H1 (cell line): ENCODE data around the gene CMYA5. TPM values are rescaled to one million over a fixed set of nuclear protein-coding genes. Genes with fewer than 3 reads are reported as not detected.

ENCODE experiments used
- CTCF ChIA-PET: fragments of 300-600 bp; sonication (Branson Sonifier 250); formaldehyde crosslinking; loops from one replicate; lab custom pipeline; 2021; ENCODE audit not compliant: partially characterized antibody; lab: Charles Lee
- POLR2A ChIA-PET: fragments of 300-600 bp; sonication (Branson Sonifier 250); formaldehyde crosslinking; loops from one replicate; lab custom pipeline; 2021; ENCODE audit warnings: inconsistent platforms; ENCODE audit not compliant: partially characterized antibody; lab: Charles Lee
- DNase-seq, 2 experiments: peaks; one replicate each; pipeline versions ENCODE4 v3.0.0 to v3.0.0-alpha.2; 2010 to 2022; ENCODE audit warnings: low spot score in 2 of 2, low read depth in 1 of 2, mixed read lengths in 1 of 2
- FAIRE-seq: peaks from 2 replicates; lab custom pipeline; 2011; peaks lifted over from hg19 to GRCh38; lab: Jason Lieb, UNC
- H2AFZ ChIP-seq: 2 replicates; pipeline ENCODE4 v1.8.1; 2012; ENCODE audit warnings: low read length, inconsistent platforms
- H2AK5ac ChIP-seq: 2 replicates; pipeline ENCODE4 v1.6.1; 2013; ENCODE audit warnings: low read depth, low read length
- H2BK120ac ChIP-seq: replicated peaks from 2 replicates; pipeline ENCODE3; 2013; ENCODE audit warnings: low read depth, low read length, inconsistent platforms
- H2BK12ac ChIP-seq: 2 replicates; pipeline ENCODE4 v1.6.1; 2013; ENCODE audit warnings: low read depth, low read length
- H2BK15ac ChIP-seq: 2 replicates; pipeline ENCODE4 v1.6.1; 2013; ENCODE audit warnings: low read length
- H2BK20ac ChIP-seq: 2 replicates; pipeline ENCODE4 v1.6.1; 2013; ENCODE audit warnings: low read length
- H2BK5ac ChIP-seq: 2 replicates; pipeline ENCODE4 v1.6.1; 2013; ENCODE audit warnings: low read depth, low read length
- H3K14ac ChIP-seq: 2 replicates; pipeline ENCODE4 v1.6.1; 2013; ENCODE audit warnings: inconsistent platforms; ENCODE audit not compliant: insufficient read length
- H3K18ac ChIP-seq: 2 replicates; pipeline ENCODE4 v1.6.1; 2013; ENCODE audit warnings: low read length; ENCODE audit errors: extremely low read depth
- H3K23ac ChIP-seq: 2 replicates; pipeline ENCODE4 v1.6.1; 2013; ENCODE audit warnings: inconsistent platforms; ENCODE audit not compliant: insufficient read length
- H3K23me2 ChIP-seq: 2 replicates; pipeline ENCODE4 v1.6.1; 2013; ENCODE audit warnings: low read depth, low read length
- H3K27ac ChIP-seq: 2 replicates; pipeline ENCODE4 v1.6.1; 2011; ENCODE audit warnings: low read depth, low read length, inconsistent platforms
- H3K27me3 ChIP-seq, 4 experiments: replicated peaks in 1 of 4; 1 replicate in 1 of 4; 2 replicates in 3 of 4; pipeline versions ENCODE4 v1.6.1 to v1.8.1; 2011 to 2013; ENCODE audit warnings: low read length in 3 of 4, mild to moderate bottlenecking in 3 of 4, inconsistent platforms in 2 of 4, mixed read lengths in 2 of 4, moderate library complexity in 1 of 4; ENCODE audit not compliant: control insufficient read depth in 3 of 4, insufficient read depth in 3 of 4; ENCODE audit errors: extremely low read depth in 1 of 4
- H3K36me3 ChIP-seq, 4 experiments: 2 replicates each; pipeline versions ENCODE4 v1.6.1 to v1.8.1; 2011 to 2013; ENCODE audit warnings: mild to moderate bottlenecking in 4 of 4, low read length in 3 of 4, moderate library complexity in 2 of 4, control low read depth in 1 of 4, inconsistent platforms in 1 of 4; ENCODE audit not compliant: insufficient read depth in 4 of 4, control insufficient read depth in 2 of 4
- H3K4ac ChIP-seq: replicated peaks from 2 replicates; pipeline ENCODE3; 2013; ENCODE audit warnings: low read length, low read depth, mixed read lengths, inconsistent platforms; ENCODE audit not compliant: insufficient read length
- H3K4me1 ChIP-seq, 4 experiments: replicated peaks in 1 of 4; 1 replicate in 1 of 4; 2 replicates in 3 of 4; pipeline versions ENCODE4 v1.6.1 to v1.8.1; 2011 to 2013; ENCODE audit warnings: low read length in 3 of 4, inconsistent platforms in 2 of 4, mixed read lengths in 1 of 4; ENCODE audit not compliant: insufficient read depth in 4 of 4, control insufficient read depth in 3 of 4
- H3K4me2 ChIP-seq, 2 experiments: 2 replicates each; pipeline versions ENCODE4 v1.6.1 to v1.8.1; 2011 to 2013; ENCODE audit warnings: low read depth in 2 of 2, low read length in 2 of 2, control low read depth in 1 of 2, inconsistent platforms in 1 of 2, mild to moderate bottlenecking in 1 of 2; ENCODE audit not compliant: insufficient read depth in 1 of 2
- H3K4me3 ChIP-seq, 4 experiments: fragments of 200-600, 300-600 bp in 1 of 4; sonication (generic), shearing (Covaris generic), sonication (Bioruptor Twin) in 1 of 4; 2 replicates each; pipeline versions ENCODE4 v1.5.1 to v1.8.1; 2011 to 2016; ENCODE audit warnings: low read length in 4 of 4, low read depth in 3 of 4, control low read depth in 2 of 4, inconsistent platforms in 2 of 4, mild to moderate bottlenecking in 2 of 4, mixed read lengths in 1 of 4, moderate library complexity in 1 of 4; ENCODE audit not compliant: insufficient read depth in 2 of 4; ENCODE audit errors: extremely low read depth in 1 of 4
- H3K56ac ChIP-seq: replicated peaks from 2 replicates; pipeline ENCODE3; 2013; ENCODE audit warnings: low read depth, mild to moderate bottlenecking, mixed read lengths, low read length, inconsistent platforms; ENCODE audit not compliant: insufficient read length
- H3K79me1 ChIP-seq: 2 replicates; pipeline ENCODE4 v1.6.1; 2013; ENCODE audit warnings: low read depth, low read length, control low read depth
- H3K79me2 ChIP-seq, 2 experiments: 2 replicates each; pipeline versions ENCODE4 v1.6.1 to v1.8.1; 2012 to 2013; ENCODE audit warnings: low read length in 2 of 2, mild to moderate bottlenecking in 2 of 2, inconsistent platforms in 1 of 2; ENCODE audit not compliant: insufficient read depth in 2 of 2, control insufficient read depth in 1 of 2
- H3K9ac ChIP-seq, 4 experiments: replicated peaks in 1 of 4; 1 replicate in 1 of 4; 2 replicates in 3 of 4; pipeline versions ENCODE4 v1.6.1 to v1.8.1; 2011 to 2013; ENCODE audit warnings: low read depth in 3 of 4, low read length in 3 of 4, control low read depth in 2 of 4, mild to moderate bottlenecking in 2 of 4, moderate library complexity in 2 of 4, inconsistent platforms in 1 of 4; ENCODE audit errors: extremely low read depth in 1 of 4
- H3K9me3 ChIP-seq, 2 experiments: 2 replicates each; pipeline versions ENCODE4 v1.6.1 to v1.8.1; 2012 to 2013; ENCODE audit warnings: mild to moderate bottlenecking in 2 of 2, moderate library complexity in 2 of 2, control low read depth in 1 of 2, inconsistent platforms in 1 of 2, low read depth in 1 of 2, low read length in 1 of 2, mixed read lengths in 1 of 2; ENCODE audit not compliant: insufficient read depth in 2 of 2
- H4K20me1 ChIP-seq, 2 experiments: replicated peaks in 1 of 2; 2 replicates each; pipeline versions ENCODE3 to v1.8.1; 2011 to 2013; ENCODE audit warnings: inconsistent platforms in 2 of 2, low read length in 2 of 2, mild to moderate bottlenecking in 1 of 2; ENCODE audit not compliant: insufficient read depth in 2 of 2, control insufficient read depth in 1 of 2
- H4K5ac ChIP-seq: 2 replicates; pipeline ENCODE4 v1.6.1; 2013; ENCODE audit warnings: low read length, low read depth, mixed read lengths, inconsistent platforms; ENCODE audit not compliant: insufficient read length
- H4K8ac ChIP-seq: 2 replicates; pipeline ENCODE4 v1.8.0; 2013; ENCODE audit warnings: mild to moderate bottlenecking, moderate library complexity, low read length, inconsistent platforms; ENCODE audit not compliant: insufficient read depth; ENCODE audit errors: extremely low read depth
- H4K91ac ChIP-seq: replicated peaks from 2 replicates; pipeline ENCODE3; 2013; ENCODE audit warnings: low read length, mixed read lengths, inconsistent platforms; ENCODE audit not compliant: insufficient read length
- BCL11A ChIP-seq, 2 experiments: IDR thresholded peaks; one replicate each; pipeline ENCODE4 v1.6.1; 2011; ENCODE audit warnings: low read depth in 2 of 2, low read length in 2 of 2, mild to moderate bottlenecking in 2 of 2
- BRCA1 ChIP-seq: IDR thresholded peaks from 2 replicates; pipeline ENCODE4 v1.6.1; 2012; ENCODE audit warnings: low read depth, low read length, improper control_type of control experiment
- CBX8 ChIP-seq: fragments of 300-800, 300-1000 bp; sonication (generic); IDR thresholded peaks from 2 replicates; pipeline ENCODE4 v1.7.1; 2016; ENCODE audit warnings: low read depth, low read length, borderline replicate concordance
- CEBPB ChIP-seq: IDR thresholded peaks from 2 replicates; pipeline ENCODE4 v1.6.1; 2012; ENCODE audit warnings: low read depth, low read length
- CHD1 ChIP-seq: IDR thresholded peaks from 2 replicates; pipeline ENCODE4 v1.6.1; 2012; ENCODE audit warnings: low read depth, low read length, improper control_type of control experiment
- GABPA ChIP-seq: IDR thresholded peaks from 2 replicates; pipeline ENCODE4 v1.6.1; 2011; ENCODE audit warnings: mild to moderate bottlenecking, low read length, moderate library complexity, borderline replicate concordance; ENCODE audit not compliant: insufficient read depth
- HDAC2 ChIP-seq, 2 experiments: fragments of 300-600 bp in 1 of 2; sonication (generic) in 1 of 2; IDR thresholded peaks; 2 replicates each; pipeline ENCODE4 v1.6.1; 2011 to 2012; ENCODE audit warnings: low read depth in 2 of 2, low read length in 2 of 2, mild to moderate bottlenecking in 2 of 2, moderate library complexity in 2 of 2, borderline replicate concordance in 1 of 2, inconsistent platforms in 1 of 2
- KDM1A ChIP-seq: fragments of 200-600, 300-600 bp; sonication (generic); IDR thresholded peaks from 2 replicates; pipeline ENCODE4 v1.7.1; 2016; ENCODE audit warnings: mild to moderate bottlenecking, low read length, borderline replicate concordance
- KDM5A ChIP-seq: fragments of 200-600 bp; IDR thresholded peaks from 2 replicates; pipeline ENCODE4 v1.7.1; 2012; ENCODE audit warnings: mild to moderate bottlenecking, low read length, inconsistent platforms, mixed read lengths
- POU5F1 ChIP-seq: IDR thresholded peaks from 2 replicates; pipeline ENCODE4 v1.6.1; 2011; ENCODE audit warnings: low read depth, mild to moderate bottlenecking, low read length, moderate library complexity
- RAD21 ChIP-seq, 2 experiments: IDR thresholded peaks in 1 of 2; conservative IDR thresholded peaks in 1 of 2; 2 replicates each; pipeline ENCODE4 v1.6.1; 2011; ENCODE audit warnings: low read depth in 2 of 2, low read length in 2 of 2, improper control_type of control experiment in 1 of 2, inconsistent platforms in 1 of 2, mild to moderate bottlenecking in 1 of 2, moderate library complexity in 1 of 2
- SP2 ChIP-seq: IDR thresholded peaks from 2 replicates; pipeline ENCODE4 v1.6.1; 2012; ENCODE audit warnings: mild to moderate bottlenecking, low read length, inconsistent platforms
- SRF ChIP-seq: IDR thresholded peaks from 2 replicates; pipeline ENCODE4 v1.6.1; 2011; ENCODE audit warnings: mild to moderate bottlenecking, low read depth, low read length, moderate library complexity
- TBP ChIP-seq: IDR thresholded peaks from 2 replicates; pipeline ENCODE4 v1.6.1; 2011; ENCODE audit warnings: low read depth, low read length, improper control_type of control experiment
- ZNF274 ChIP-seq: IDR thresholded peaks from 2 replicates; pipeline ENCODE4 v1.7.0; 2012; ENCODE audit warnings: low read length, borderline replicate concordance; ENCODE audit errors: extremely low read depth
- WGBS, 2 experiments: shearing (Covaris generic) in 1 of 2; methylation state at CpG; one replicate each; pipeline versions ENCODE4 v1.1.6 to v1.1.7; 2013 to 2015; ENCODE audit warnings: low lambda C conversion rate in 2 of 2, mixed read lengths in 2 of 2, inconsistent platforms in 1 of 2, low coverage in 1 of 2, missing lambda C conversion rate in 1 of 2; ENCODE audit not compliant: insufficient replicate concordance in 2 of 2, insufficient coverage in 1 of 2, insufficient read length in 1 of 2; ENCODE audit errors: extremely low coverage in 1 of 2, missing lambda C conversion rate in 1 of 2; 5-methylcytosine and 5-hydroxymethylcytosine counted together
- polyA plus RNA-seq, 7 experiments: library from polyadenylated mRNA; depleted of rRNA in 3 of 7; stranded (reverse) in 5 of 7; unstranded in 2 of 7; fragments of >200 nt in 5 of 7; fragments of 200-250 nt in 2 of 7; gene quantifications; 1 replicate in 5 of 7; 2 replicates in 1 of 7; 4 replicates in 1 of 7; pipeline versions ENCODE4 v1.2.1 to v1.2.3, GENCODE V29; 2011 to 2013; ENCODE audit warnings: missing spikeins in 2 of 7, mixed read lengths in 2 of 7
- total RNA-seq: library from RNA; stranded (reverse); fragmentation: NEBNext Ultra II Directional; extraction: Animal tissue kit (Norgen Biotek cat#: 25700); gene quantifications from 2 replicates; pipeline ENCODE4 v1.2.1, GENCODE V29; 2021

Gene CMYA5
- total and polyA plus RNA-seq, 2 of the 8 experiments (the other 6 are each of a cell fraction or from before 2014, with no cell fraction given): 0.88 to 0.95 TPM

DNA sequence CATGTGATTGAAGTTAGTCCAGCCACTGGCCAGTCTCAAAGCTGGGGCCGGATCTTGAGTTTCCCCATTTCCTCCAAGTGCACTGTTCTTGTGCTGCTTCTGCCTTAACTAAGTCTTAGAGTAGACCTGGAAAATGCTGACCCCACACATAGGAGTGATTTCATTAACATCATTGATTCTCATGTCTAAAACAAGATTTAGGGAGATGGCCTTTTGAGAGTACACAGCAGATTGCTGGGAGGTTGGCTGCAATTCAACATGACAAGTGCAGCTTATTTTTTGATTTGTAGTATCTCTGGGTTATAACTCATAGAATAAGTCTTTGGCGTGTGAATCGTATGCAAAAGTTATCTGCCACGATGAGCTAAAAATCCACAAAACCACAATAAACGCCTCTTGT lies 131.0 kb downstream of the CMYA5 start:
- CTCF ChIA-PET: interaction anchor here (3.0 kb wide), 1 partner anchor 9 kb away, joined by 10 read pairs; no protein-coding TSS in a partner anchor
- no peak overlapping the region for H3K18ac ChIP-seq
- H3K36me3 ChIP-seq: no peaks in the 10 kb centered on the region
- H3K4me3 ChIP-seq: no peak overlapping the region
- FAIRE-seq (no peak), DNase-seq (no peak)
- POLR2A ChIA-PET: no interaction called here
- H2AK5ac ChIP-seq: no peak overlapping the region
- no peak overlapping the region for H2BK12ac ChIP-seq
- H3K27ac ChIP-seq: no peak overlapping the region
- no peak overlapping the region for H3K14ac ChIP-seq
- H2BK5ac ChIP-seq: no peak overlapping the region
- no peak overlapping the region for H3K9ac ChIP-seq
- no peak overlapping the region for H4K91ac ChIP-seq
- no peaks in the 10 kb centered on the region for H3K79me2 ChIP-seq
- 95% methylated on average over 5 of the region's 5 CpGs; no CpG with 5 or more reads in 1 of the 2 experiments for WGBS, 2 experiments
- H2BK15ac ChIP-seq: no peak overlapping the region
- H3K4me2 ChIP-seq: no peak overlapping the region
- H3K23me2 ChIP-seq: no peaks in the 10 kb centered on the region
- no peaks in the 10 kb centered on the region for H3K9me3 ChIP-seq
- H3K4me1 ChIP-seq: no peaks in the 10 kb centered on the region
- H4K20me1 ChIP-seq: no peaks in the 10 kb centered on the region
- no peak overlapping the region for H4K8ac ChIP-seq
- H2BK20ac ChIP-seq: no peak overlapping the region
- no peak overlapping the region for H2AFZ ChIP-seq
- H3K23ac ChIP-seq: no peak overlapping the region
- H3K27me3 ChIP-seq: no peaks in the 10 kb centered on the region
- H3K79me1 ChIP-seq: no peaks in the 10 kb centered on the region
- no peak overlapping the region for H2BK120ac ChIP-seq
- no peak overlapping the region for H3K4ac ChIP-seq
- no peak overlapping the region for H3K56ac ChIP-seq
- no peak overlapping the region for H4K5ac ChIP-seq
- no peak for TF ChIP-seq HDAC2 (IDR thresholded peaks at IDR 0.05; ENCODE audit: borderline replicate concordance in 1 of 2, low read depth in 2 of 2, low read length in 2 of 2)
- no peak for TF ChIP-seq KDM5A
- TF ChIP-seq ZNF274: no peak
- no peak for TF ChIP-seq BRCA1
- TF ChIP-seq CEBPB: no peak
- no peak for TF ChIP-seq GABPA
- no peak for TF ChIP-seq CHD1
- no peak for TF ChIP-seq RAD21 (IDR thresholded peaks at IDR 0.05 in 1 of 2, conservative IDR thresholded peaks at IDR 0.05 in 1 of 2; ENCODE audit: low read depth in 2 of 2, low read length in 2 of 2)
- TF ChIP-seq POU5F1: no peak
- no peak for TF ChIP-seq TBP
- no peak for TF ChIP-seq CBX8
- no peak for TF ChIP-seq SP2
- TF ChIP-seq SRF: no peak
- no peak for TF ChIP-seq KDM1A
- no peak for TF ChIP-seq BCL11A (IDR thresholded peaks at IDR 0.05; ENCODE audit: low read depth in 2 of 2, low read length in 2 of 2)
